Stimulated activated CD4-positive, alpha-beta T cell treated with anti-CD3 and anti-CD28 coated beads, Interleukin-12 subunit alpha, Interleukin-12 subunit beta, amount 100 ng/mL, for 24 hours (primary cell): ENCODE data around the gene SIN3B.
"Not testable (repeated sequence)": the region's sequence is repeated elsewhere in the genome, so short reads cannot be mapped to it uniquely, and the experiment has no call there.

Experiments
- DNase-seq, 2 experiments: peaks; one replicate each; pipeline ENCODE4 v3.0.0-alpha.2; 2020; ENCODE audit warnings: low read depth in 2 of 2

Gene SIN3B

GRCh38 chr19:16868423-16869130 is 39.4 kb downstream of the SIN3B start:
- DNase-seq, result no peak

- DNase-seq, result no peak
Observed at GRCh38 chr19:16869331-16869972, 40.3 kb downstream of the SIN3B start.

GRCh38 chr19:16871871-16872270 is 42.7 kb downstream of the SIN3B start:
- no peak for DNase-seq

- DNase-seq, result no peak
Observed at GRCh38 chr19:16872728-16873127, 43.5 kb downstream of the SIN3B start.

DNA sequence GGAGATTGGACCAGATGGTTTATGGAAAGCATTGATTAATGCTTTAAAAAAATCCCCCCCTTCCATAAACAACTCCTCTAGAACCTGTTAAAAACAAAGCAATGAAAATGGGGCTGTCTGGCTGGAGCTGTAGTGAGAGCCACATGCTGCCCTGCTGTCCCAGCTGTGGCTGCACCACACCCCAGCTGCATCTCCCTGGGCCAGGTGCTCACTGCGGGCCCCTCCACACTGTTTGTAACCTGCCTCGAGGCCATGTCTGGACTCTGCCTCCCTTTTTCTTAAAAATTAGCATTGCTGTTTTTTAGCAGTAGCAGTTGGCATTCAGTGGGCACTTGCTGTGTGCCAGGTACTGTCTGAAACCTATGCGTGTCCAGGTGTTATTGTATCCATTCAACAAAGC is 44.4 kb downstream of the SIN3B start:
- no peak for DNase-seq

GRCh38 chr19:16874250-16874977 is 45.2 kb downstream of the SIN3B start:
- no peak for DNase-seq

- not testable (repeated sequence) for DNase-seq
Observed at GRCh38 chr19:16874978-16875299, 45.7 kb downstream of the SIN3B start.

DNA sequence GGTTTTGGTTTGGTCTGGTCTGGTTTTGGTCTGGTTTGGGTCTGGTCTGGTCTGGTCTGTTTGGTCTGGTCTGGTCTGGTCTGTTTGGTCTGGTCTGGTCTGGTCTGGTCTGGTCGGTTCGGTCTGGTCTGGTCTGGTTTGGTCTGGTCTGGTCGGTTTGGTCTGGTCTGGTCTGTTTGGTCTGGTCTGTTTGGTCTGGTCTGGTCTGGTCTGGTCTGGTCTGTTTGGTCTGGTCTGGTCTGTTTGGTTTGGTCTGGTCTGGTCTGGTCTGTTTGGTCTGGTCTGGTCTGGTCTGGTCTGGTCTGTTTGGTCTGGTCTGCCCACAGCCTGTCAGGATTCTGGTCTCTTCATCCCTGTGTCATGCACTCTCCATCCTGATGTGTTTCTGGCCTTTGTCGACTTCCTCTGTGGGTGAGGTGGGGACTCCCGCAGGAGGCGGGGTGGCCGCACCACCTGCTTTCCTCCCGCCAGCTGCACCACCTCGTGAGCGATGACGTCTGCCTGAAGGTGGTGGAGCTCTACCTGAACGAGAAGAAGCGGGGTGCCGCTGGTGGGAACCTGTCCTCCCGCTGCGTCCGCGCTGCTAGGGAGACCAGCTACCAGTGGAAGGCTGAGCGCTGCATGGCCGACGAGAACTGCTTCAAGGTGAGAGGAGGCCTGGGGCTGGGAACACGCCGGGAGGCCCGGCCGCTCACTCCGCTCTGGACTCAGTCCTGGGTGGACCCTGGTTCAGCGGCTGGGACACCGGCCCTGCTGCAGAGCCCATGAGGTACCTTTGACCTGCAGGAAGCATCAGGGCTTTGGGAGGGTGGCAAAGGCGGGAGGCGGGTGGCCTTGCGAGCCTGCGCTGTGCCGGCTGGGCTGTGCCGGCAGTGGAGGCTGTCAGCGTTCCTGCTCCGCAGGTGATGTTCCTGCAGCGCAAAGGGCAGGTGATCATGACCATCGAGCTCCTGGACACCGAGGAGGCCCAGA is 46.7 kb downstream of the SIN3B start:
- no peak for DNase-seq

DNA sequence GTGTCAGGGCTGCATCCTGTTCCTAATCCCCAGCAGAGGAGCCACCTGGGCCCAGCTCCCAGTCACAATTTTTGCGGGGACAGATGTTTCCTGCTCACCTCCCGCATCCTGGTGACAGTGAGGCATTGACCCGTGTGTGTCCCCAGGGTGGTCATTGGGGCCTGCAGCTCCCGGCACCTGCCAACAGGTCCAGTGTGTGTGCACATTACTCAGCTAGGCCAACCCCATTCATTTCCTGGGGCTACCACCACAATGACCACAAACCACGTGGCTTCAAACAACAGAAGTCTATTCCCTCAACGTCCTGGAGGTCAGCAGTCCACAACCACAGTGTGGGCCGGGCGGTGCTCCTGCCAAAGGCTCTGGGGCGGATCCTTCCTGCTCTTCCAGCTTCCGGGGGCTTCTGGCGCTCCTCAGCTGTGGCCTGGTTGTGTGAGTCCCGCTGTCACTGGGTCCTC is 47.7 kb downstream of the SIN3B start:
- no peak for DNase-seq

DNA sequence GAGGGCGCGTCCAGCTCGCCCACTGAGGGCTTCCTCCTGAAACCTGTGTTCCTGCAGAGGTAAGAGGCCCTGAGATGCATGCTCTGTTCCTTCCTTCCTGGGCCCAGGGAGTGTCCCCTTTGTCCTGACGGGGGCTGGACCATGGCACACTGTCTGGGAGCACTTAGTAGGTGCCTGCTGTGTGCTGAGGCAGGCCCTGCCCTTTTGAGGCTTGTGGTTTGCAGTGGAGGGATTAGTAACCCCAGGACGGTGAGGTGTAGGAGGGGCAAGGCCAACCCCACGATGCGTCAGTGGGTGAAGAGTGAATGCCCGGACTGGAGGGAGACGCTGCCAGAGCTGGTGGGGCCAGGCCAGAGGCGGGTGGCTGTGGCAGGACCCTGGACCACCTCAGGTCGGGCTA is 48.4 kb downstream of the SIN3B start:
- DNase-seq, result no peak

- DNase-seq, result no peak
Observed at GRCh38 chr19:16878181-16878965, 49.2 kb downstream of the SIN3B start.

DNA sequence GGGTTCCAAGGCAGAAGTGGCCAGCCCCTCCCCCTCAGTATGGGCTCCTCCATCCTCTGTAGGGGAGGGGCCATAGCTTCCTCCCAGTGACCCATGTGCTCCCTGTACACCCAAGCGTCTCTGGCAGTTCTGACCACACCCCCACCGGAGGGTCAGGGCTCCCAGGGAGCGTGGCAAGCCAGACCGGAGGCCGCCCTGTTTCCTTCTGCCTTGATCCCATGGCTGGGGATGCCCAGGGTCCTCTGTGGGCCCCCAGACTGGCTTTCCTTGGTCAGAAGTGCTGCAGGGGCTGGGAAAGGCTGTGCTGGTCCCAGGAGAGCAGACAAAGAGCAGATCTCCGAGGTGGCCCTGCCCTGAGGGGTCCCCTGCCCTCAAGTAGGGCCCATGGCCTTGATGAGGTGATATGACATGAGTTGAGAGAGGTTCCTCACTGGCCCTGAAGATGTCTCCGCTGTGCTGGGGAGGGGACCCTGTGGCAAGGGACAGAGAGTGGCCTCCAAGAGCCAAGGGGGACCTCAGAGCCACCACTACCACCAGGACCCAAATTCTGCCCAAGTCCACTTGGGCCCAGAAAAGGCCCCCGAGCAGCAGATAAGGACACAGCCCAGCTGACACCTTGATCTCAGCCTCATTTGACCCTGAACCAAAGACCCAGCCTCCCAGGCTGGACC is 51.8 kb downstream of the SIN3B start:
- no peak for DNase-seq

DNA sequence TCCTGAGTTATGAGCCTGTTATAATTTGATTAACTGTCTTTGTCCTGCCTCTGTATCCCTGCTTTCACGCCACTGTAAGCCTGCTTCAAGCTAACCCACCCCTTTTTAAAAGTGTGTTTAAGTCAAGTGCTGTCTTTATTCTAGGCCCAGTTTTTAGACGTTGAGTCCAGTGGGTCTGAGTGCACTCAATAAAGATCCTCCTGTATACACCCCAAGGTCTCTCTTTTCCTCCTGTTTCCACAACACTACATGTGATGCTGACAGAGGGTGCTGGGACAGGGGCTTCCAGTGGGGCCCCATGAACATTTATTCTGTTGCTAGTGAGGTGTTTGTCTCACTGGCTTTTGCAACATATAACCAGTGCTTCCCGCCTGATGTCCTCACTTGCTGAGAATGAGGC is 52.9 kb downstream of the SIN3B start:
- no peak for DNase-seq

GRCh38 chr19:16883522-16883921 is 54.3 kb downstream of the SIN3B start:
- DNase-seq, result no peak

- no peak for DNase-seq
Observed at GRCh38 chr19:16885166-16885565, 56.0 kb downstream of the SIN3B start.

DNA sequence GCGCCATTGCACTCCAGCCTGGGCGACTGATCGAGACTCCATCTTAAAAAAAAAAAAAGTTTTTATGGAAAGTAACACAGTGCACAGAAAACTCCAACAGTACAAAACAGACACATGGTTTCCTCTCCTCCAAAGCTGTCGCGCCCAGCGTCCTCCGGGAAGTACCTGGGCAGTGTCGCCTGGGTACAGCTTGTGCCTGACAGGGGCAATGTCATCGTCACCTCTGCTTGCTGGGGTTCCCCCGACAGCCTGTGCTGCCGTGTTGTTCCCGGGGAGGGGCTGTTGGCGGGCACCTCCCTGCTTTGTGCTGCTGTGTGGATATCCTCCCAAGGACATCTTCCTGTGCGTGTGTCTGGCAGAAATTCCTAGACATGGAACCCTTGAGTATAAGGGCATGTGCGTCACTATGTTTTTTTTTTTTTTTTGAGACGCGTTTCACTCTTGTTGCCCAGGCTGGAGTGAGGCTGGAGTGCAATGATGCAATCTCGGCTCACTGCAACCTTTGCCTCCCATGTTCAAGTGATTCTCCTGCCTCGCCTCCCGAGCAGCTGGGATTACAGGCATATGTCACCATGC is 57.2 kb downstream of the SIN3B start:
- no peak for DNase-seq

DNA sequence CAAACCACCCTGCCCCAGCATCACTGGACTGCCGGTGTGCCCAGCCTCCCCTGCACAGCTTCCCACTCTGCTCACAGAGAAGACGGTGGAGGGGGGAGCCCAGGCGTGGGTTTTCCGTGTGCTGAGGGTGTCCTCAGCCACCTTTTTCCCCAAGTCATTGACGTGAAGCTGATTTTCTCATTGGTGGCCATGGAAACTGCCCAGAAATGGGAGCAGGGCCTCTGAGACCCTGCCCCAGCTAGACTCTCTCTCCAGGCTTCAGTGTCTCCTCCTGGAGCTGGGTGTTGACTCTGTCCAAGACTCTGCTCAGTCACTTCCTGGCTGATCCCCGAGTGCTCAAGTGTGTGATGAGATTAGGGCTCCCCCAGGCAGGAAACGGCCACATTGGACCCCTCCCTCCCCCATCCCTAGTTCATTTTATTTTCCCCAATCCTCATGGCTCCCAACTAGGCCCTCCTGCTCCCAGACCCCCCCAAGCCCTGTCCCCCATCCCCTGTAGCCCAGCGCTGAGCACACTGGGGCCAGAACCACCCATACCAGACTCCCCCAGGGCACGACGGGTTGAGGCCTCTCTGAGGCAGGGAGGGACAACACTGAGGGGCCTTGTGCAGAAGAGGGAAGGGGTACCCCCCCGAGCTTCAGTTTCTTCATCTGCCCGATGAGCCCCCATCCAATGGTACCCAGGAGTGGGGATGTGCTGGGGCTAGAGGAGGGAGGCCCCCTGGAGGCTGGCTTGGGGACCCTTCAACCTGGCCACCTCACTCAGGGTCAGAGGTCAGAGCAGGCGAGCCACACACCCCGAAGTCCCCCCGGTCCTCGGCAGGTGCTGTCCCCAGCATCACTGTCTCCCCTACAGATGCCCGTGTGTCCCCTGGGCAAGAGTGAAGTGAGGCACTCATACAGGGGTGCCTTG is 58.4 kb downstream of the SIN3B start:
- no peak for DNase-seq

- DNase-seq, result no peak
Observed at GRCh38 chr19:16888629-16889365, 59.6 kb downstream of the SIN3B start, which contains the start of gene F2RL3. Gene F2RL3 (plus strand): TSS chr19:16888999. CDS start chr19:16889190, 191 bp downstream.
